HG02970 (cell line): ENCODE results near the gene NFIX.

Source experiments
- ATAC-seq: cut with Tn5 transposase; IDR thresholded peaks from one replicate; pipeline ENCODE4 v1.9.1; 2021; ENCODE audit warnings: mild to moderate bottlenecking, moderate library complexity, moderate number of reproducible peaks; ENCODE audit not compliant: unreplicated experiment, low FRiP score

The NFIX gene

GRCh38 chr19:13033819-13034611 lies 38.7 kb downstream of the NFIX start:
- ATAC-seq = no peak

DNA sequence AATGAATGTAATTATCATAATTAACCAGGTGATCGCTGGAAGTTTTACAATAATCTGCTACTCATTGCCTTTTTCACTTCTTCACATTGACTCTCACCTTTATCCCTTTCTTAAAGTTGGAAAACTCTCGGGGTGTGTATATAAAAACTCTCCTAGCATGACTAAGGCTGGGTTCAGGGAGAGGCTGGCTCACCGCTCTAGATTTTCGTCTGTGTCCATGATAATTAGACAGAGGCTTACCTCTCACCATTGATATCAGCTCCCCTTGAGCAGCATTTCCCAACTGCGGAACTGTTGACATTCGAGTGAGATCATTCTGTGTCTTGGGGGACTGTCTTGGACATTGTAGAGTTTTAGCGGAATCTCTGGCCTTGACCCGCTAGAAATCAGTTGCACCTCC lies 39.4 kb downstream of the NFIX start:
- ATAC-seq = no peak

- ATAC-seq = no peak
Measured at GRCh38 chr19:13035820-13036365, 40.6 kb downstream of the NFIX start.

DNA sequence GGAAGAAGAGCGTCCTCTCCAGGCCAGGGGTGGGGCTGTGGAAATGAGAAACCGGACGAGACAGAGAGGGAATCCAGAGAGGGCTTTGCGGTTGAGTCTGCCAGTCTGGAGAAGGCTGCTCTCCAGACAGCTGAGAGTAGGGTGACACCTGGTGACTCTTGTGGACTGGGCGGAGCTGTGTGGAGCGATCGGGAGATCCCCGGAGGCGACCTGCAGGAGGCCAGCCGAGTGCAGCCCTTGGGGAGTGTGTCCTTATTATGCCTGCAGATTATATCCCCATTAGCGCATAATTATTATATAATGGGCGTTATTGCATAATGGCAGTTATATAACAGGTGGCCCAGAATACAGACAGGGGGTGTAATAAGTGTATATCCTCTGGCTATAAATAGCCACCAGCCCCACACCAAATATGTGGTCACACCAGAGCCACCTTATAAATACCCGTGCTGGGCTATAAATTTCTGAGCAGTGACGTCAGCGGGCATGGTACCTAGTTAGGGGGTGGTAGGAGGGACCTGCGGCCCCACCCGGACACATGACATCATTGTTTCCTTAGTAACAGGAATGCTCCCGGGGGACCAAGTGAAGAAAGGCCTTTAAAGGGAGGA lies 41.2 kb downstream of the NFIX start:
- no peak for ATAC-seq

- ATAC-seq = no peak
Measured at GRCh38 chr19:13037161-13037560, 41.9 kb downstream of the NFIX start.

DNA sequence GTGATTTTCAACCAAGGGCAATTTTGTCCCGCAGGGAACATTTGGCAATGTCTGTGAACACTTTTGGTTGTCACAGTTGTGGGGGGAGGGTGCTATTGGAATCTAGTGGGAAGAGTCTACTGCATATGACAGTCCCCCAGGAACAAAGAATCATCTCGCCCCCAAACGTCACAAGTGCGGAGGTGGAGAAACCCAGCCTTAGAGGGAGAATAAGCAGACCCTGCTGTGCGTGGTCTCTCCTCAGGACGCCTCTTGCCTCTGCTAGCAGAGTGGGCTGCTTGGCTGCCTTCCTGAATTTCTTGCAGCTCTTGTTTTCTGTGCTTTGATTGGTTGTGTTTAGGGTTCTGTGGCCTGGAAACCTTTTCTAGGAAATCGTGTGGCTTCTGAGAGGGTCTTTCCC lies 42.5 kb downstream of the NFIX start:
- no peak for ATAC-seq

GRCh38 chr19:13038306-13039210 lies 43.3 kb downstream of the NFIX start:
- ATAC-seq = no peak

DNA sequence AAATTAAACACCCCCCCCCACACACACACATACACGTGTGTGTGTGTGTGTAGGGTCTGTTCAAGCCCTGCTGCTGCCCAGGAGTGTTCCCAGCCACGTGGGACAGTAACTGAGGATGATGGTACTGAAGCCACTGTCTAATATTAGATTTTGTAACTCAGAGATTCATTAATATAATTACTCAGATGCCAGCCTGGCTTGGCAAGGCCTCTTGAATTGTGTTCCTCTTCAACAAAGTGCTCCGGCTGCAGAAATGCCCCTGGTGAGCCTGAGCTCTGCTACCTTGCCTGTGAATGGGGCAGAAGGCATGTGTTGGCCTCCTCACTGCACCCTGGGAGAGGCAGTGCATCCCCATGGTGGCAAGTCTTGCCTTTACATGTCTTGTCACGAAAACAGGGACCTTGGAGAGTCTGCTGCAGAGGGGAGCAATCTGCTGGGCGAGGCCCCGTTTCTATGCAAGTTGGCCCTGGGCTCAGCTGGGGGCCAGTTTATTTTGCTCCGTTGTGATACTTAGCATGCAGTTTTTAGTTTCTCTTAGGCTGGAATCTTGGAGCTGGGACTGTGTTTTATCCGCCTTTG lies 44.0 kb downstream of the NFIX start:
- ATAC-seq = no peak

DNA sequence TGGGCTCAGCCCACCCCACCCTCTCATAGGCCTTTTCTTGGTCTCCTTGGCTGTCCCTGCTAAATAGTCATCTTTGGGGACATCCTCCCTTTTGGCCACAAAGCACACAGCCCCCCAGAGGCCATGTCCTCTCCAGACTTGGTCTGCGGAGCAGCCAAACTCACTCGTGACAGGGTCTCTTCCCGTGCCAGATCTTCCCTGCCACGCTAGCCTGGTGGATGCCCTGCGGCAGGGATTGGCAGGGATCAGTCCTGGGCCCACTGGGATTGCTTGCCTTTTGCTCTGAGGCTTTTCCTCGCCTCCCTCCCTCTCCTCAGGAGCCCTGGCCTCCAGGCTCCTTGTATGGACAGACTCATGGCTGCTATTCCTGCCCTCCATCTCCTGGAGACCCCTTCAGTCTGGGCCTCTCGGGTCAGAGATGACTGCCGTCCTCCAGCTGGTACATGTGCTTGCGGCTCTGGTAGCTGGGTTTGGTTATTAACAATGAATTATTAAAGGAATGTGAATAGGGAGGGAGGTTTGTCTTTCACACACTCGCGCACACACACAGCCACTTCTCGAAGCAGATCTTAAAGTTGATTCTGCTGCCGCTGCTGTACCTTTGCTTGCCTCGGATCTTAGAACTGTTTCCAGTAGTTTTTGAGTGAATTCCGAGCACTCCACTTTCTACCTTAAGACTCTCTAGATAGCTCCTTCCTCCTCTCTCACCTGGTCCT lies 45.1 kb downstream of the NFIX start:
- no peak for ATAC-seq

DNA sequence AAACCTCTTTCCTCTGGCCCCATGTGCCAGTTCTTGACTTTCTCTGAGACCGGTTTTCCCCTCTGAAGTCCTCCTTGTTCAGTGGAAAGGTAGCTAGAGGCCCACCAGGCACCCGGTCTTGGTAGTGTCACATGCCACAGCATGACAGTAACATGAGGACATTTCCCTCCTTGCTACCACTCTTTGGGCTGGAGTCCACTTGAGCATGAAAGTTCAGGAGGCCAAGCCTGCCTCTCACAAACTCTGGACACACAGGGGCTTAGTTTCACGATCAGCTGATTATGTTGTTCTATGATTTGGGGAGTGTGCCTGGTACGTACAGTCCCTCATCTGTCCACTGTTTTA lies 45.6 kb downstream of the NFIX start:
- ATAC-seq = no peak

DNA sequence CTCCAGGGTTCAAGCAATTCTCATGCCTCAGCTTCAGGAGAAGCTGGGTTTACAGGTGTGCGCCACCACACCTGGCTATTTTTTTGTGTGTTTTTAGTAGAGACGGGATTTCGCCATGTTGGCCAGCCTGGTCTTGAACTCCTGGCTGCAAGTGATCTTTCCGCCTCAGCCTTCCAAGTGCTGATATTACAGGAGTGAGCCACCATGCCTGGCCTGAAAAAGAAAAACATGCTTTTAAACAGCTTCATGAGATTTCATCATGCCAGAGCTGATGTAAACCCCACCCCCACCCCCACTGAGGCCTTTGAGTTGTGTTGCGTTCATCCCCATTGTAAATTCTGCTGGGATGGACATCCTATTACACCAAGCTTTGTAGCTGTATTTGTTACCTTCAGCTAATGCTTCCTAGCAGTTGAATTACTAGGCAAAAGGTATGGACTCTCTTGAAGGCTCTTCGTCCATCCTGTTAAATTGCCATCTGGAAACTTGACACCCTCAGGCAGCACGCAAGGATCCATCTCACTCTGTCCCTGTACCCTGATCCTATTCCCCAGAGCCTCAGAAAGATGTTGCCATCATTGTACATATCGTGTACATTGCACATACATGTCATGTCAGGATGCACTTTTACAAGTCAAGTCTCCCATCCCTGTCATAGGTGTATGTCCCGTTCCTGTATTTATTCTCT lies 47.3 kb downstream of the NFIX start:
- no peak for ATAC-seq

- no peak for ATAC-seq
Measured at GRCh38 chr19:13043285-13043684, 48.0 kb downstream of the NFIX start.

- no peak for ATAC-seq
Measured at GRCh38 chr19:13044231-13044836, 49.1 kb downstream of the NFIX start.

- ATAC-seq = no peak
Measured at GRCh38 chr19:13045812-13046211, 50.5 kb downstream of the NFIX start.

- ATAC-seq = no peak
Measured at GRCh38 chr19:13047374-13047773, 52.1 kb downstream of the NFIX start.

- no peak for ATAC-seq
Measured at GRCh38 chr19:13050274-13050673, 55.0 kb downstream of the NFIX start.

- no peak for ATAC-seq
Measured at GRCh38 chr19:13051557-13052165, 56.4 kb downstream of the NFIX start.

- no peak for ATAC-seq
Measured at GRCh38 chr19:13052447-13053175, 57.3 kb downstream of the NFIX start.
